ENCODE data around the gene BCL2L12.

Gene BCL2L12

DNA sequence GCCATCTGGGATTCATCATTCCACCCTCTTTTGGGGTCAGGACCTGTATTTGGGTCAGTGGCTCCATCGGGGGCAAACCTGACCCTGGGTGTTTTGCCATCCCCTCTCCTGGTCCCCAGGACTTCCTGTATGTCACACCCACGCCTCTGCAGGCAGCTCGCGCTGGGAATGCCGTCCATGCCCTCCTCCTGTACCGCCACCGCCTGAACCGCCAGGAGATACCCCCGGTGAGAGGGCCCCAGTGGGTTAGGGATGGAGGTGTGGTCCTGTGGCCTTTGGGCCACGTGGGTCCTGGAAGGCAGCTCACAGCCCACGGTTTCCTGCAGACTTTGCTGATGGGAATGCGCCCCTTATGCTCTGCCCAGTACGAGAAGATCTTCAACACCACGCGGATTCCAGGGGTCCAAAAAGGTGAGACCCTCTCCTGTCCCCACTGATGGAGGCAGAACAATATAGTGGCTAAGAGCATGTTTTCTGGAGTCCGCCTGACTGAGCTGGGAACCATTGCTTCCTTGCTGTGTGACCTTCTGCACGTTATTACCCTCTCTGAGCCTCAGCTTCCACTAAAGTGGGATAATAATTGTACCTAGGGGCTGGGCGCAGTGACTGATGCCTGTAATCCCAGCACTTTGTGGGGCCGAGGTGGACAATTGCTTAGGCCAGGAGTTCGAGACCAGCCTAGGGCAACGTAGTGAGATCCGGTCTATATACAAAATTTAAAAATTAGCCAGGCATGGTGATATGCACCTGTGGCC, 39.3 kb downstream of the BCL2L12 start:
- no peak for TF ChIP-seq CTCF (IDR thresholded peaks at IDR 0.05)

- no peak for TF ChIP-seq CTCF (IDR thresholded peaks at IDR 0.05)
Observed at GRCh38 chr19:49705919-49706318, 40.2 kb downstream of the BCL2L12 start.

GRCh38 chr19:49710372-49710951, 44.7 kb downstream of the BCL2L12 start:
- TF ChIP-seq CTCF (IDR thresholded peaks at IDR 0.05), result no peak

- no peak for TF ChIP-seq CTCF (IDR thresholded peaks at IDR 0.05)
Observed at GRCh38 chr19:49712397-49712859, 46.7 kb downstream of the BCL2L12 start.

DNA sequence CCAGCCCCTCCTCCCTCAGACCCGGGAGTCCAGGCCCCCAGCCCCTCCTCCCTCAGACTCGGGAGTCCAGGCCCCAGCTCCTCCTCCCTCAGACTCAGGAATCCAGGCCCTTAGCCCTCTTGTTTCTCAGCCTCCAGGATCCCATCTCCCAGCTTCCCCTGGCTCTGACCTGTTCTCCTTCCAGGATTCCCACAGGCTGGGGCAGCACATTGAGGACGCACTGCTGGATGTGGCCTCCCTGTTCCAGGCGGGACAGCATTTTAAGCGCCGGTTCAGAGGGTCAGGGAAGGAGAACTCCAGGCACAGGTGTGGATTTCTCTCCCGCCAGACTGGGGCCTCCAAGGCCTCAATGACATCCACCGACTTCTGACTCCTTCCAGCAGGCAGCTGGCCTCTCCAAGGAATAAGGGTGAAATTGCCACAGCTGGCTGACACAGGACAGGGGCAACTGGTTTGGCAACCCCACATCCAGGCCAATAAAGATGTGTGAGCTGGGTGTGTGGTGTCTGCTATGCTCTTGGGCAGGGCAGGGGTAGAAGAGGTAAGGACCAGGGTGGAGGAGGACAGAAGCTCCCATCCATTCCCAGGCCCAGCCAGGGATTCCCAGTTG, 47.6 kb downstream of the BCL2L12 start:
- TF ChIP-seq CTCF (IDR thresholded peaks at IDR 0.05), result no peak

- TF ChIP-seq CTCF (IDR thresholded peaks at IDR 0.05), result no peak
Observed at GRCh38 chr19:49716154-49716553, 50.4 kb downstream of the BCL2L12 start.

- no peak for TF ChIP-seq CTCF (IDR thresholded peaks at IDR 0.05)
Observed at GRCh38 chr19:49718511-49718910, 52.8 kb downstream of the BCL2L12 start.
